Endothelial cell of umbilical vein (primary cell): Measurements from ENCODE around the gene C4orf54.

Experiments used
- CTCF ChIP-seq, 2 donors: IDR thresholded peaks; 1 replicate in 1 of 2; 2 replicates in 1 of 2; pipeline ENCODE4 v1.5.1; 2011; ENCODE audit warnings: low read length in 2 of 2, mild to moderate bottlenecking in 2 of 2, moderate library complexity in 2 of 2, control low read depth in 1 of 2, inconsistent platforms in 1 of 2, low read depth in 1 of 2; ENCODE audit not compliant: insufficient read depth in 1 of 2; ENCODE audit errors: extremely low read depth in 1 of 2
- EZH2 ChIP-seq: IDR thresholded peaks from 2 replicates; pipeline ENCODE4 v1.6.1; 2012; ENCODE audit warnings: borderline replicate concordance, low read depth, mild to moderate bottlenecking, moderate library complexity, low read length, inconsistent platforms; ENCODE audit not compliant: severe bottlenecking
- FOS ChIP-seq: IDR thresholded peaks from 2 replicates; pipeline ENCODE4 v1.6.1; 2011; ENCODE audit warnings: mild to moderate bottlenecking, low read length, moderate library complexity, borderline replicate concordance; ENCODE audit not compliant: insufficient read depth
- GATA2 ChIP-seq: IDR thresholded peaks from 2 replicates; pipeline ENCODE4 v1.7.0; 2011; ENCODE audit warnings: low read depth, mild to moderate bottlenecking, moderate library complexity, mixed read lengths, low read length; ENCODE audit not compliant: insufficient read length, insufficient read depth
- JUN ChIP-seq: IDR thresholded peaks from 2 replicates; pipeline ENCODE4 v1.6.1; 2011; ENCODE audit warnings: borderline replicate concordance, low read depth; ENCODE audit not compliant: insufficient read length, insufficient read depth
- MYC ChIP-seq: IDR thresholded peaks from one replicate; pipeline ENCODE4 v1.6.1; 2011; ENCODE audit warnings: mild to moderate bottlenecking, low read depth, low read length
- POLR2A ChIP-seq: IDR thresholded peaks from 2 replicates; pipeline ENCODE4 v1.6.1; 2012; ENCODE audit warnings: low read depth, mild to moderate bottlenecking, control low read depth, low read length
- POLR2AphosphoS5 ChIP-seq: IDR thresholded peaks from 2 replicates; pipeline ENCODE4 v1.6.1; 2012; ENCODE audit warnings: low read depth, mild to moderate bottlenecking, control low read depth, low read length, moderate library complexity; ENCODE audit not compliant: insufficient read depth
- TF ChIP-seq, protein P1 (sequence below): IDR thresholded peaks from 2 replicates; pipeline ENCODE4 v1.6.1; 2011; ENCODE audit not compliant: insufficient read depth, insufficient read length

DNA sequence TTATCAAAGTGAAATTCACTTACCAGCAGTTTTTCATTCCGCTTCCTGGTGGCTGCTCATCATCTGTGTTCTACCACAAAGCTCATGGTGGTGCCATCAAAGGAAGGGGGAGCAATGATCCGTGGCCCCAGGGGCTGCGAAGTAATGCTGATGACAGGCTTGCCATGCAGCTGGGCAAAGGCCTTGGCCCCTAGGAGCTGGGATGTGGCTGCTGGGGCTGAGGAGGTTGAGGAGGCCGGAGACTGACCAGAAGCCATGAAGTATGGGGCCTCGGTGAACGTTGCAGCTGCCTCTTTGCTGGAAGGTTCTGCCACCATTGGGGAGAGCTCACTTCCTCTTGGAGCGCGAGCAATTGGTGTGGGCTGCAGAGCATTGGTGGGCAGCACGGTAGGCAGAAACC, 8.4 kb downstream of the C4orf54 start:
- TF ChIP-seq EZH2 (no peak), CTCF (IDR thresholded peaks at IDR 0.05; ENCODE audit: extremely low read depth in 1 of 2, insufficient read depth in 1 of 2, low read depth in 1 of 2, low read length in 2 of 2) (no peak), POLR2A (no peak), MYC (no peak), POLR2AphosphoS5 (no peak), FOS (no peak), GATA2 (no peak), JUN (no peak)
- TF ChIP-seq, protein P1, sequence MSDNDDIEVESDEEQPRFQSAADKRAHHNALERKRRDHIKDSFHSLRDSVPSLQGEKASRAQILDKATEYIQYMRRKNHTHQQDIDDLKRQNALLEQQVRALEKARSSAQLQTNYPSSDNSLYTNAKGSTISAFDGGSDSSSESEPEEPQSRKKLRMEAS, result no peak
